Esophagus muscularis mucosa (tissue), 3 donors: ENCODE results near the gene ANKRD12.

Experiments used
- POLR2A ChIP-seq: fragments of 450-650 bp; IDR thresholded peaks from one replicate; pipeline ENCODE4 v1.6.1; 2017; ENCODE audit warnings: antibody characterized with exemption, moderate library complexity, mild to moderate bottlenecking, low read depth
- TF ChIP-seq, protein P1 (sequence below), 3 experiments: fragments of 200-600 bp in 2 of 3; fragments of 450-650 bp in 1 of 3; sonication (generic) in 2 of 3; IDR thresholded peaks; one replicate each; pipeline ENCODE4 v1.5.1; 2017 to 2019; ENCODE audit warnings: antibody characterized with exemption in 3 of 3, mild to moderate bottlenecking in 2 of 3, moderate library complexity in 1 of 3

GRCh38 chr18:9172506-9173127, 36.0 kb downstream of the ANKRD12 start:
- no peak for TF ChIP-seq POLR2A
- TF ChIP-seq, protein P1, sequence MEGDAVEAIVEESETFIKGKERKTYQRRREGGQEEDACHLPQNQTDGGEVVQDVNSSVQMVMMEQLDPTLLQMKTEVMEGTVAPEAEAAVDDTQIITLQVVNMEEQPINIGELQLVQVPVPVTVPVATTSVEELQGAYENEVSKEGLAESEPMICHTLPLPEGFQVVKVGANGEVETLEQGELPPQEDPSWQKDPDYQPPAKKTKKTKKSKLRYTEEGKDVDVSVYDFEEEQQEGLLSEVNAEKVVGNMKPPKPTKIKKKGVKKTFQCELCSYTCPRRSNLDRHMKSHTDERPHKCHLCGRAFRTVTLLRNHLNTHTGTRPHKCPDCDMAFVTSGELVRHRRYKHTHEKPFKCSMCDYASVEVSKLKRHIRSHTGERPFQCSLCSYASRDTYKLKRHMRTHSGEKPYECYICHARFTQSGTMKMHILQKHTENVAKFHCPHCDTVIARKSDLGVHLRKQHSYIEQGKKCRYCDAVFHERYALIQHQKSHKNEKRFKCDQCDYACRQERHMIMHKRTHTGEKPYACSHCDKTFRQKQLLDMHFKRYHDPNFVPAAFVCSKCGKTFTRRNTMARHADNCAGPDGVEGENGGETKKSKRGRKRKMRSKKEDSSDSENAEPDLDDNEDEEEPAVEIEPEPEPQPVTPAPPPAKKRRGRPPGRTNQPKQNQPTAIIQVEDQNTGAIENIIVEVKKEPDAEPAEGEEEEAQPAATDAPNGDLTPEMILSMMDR (IDR thresholded peaks at IDR 0.05): no peak
